ENCODE measurements around the gene USH1G.

Gene USH1G

GRCh38 chr17:74968361-74968780, 45.3 kb upstream of the USH1G start:
- TF ChIP-seq CTCF (IDR thresholded peaks at IDR 0.05; ENCODE audit: control extremely low read depth, extremely low read depth, low read depth, missing control alignments), result no peak
- no peak for DNase-seq (ENCODE audit: extremely low spot score)
- ChIA-PET CTCF (interaction anchor here (0.9 to 12.8 kb wide), 6 partner anchors 6 to 233 kb away, joined by 3 to 148 read pairs (median 13); partner anchors contain the start of gene MRPL58), POLR2A (interaction anchor here (0.6 kb wide), 1 partner anchor 1377 kb away, joined by 4 read pairs; no protein-coding TSS in a partner anchor)

GRCh38 chr17:74964988-74965622, 42.0 kb upstream of the USH1G start:
- no peak for TF ChIP-seq CTCF (IDR thresholded peaks at IDR 0.05; ENCODE audit: control extremely low read depth, extremely low read depth, low read depth, missing control alignments)
- DNase-seq (ENCODE audit: extremely low spot score), result no peak
- ChIA-PET POLR2A (no interaction called here), CTCF (interaction anchor here (1.2 to 16.9 kb wide), 4 partner anchors 10 to 236 kb away, joined by 3 to 390 read pairs (median 131); partner anchors contain the start of genes CDR2L, HID1, OTOP2 and OTOP3)

GRCh38 chr17:74964246-74964761, 41.2 kb upstream of the USH1G start:
- no peak for DNase-seq (ENCODE audit: extremely low spot score)
- TF ChIP-seq CTCF (IDR thresholded peaks at IDR 0.05; ENCODE audit: control extremely low read depth, extremely low read depth, low read depth, missing control alignments), result no peak
- ChIA-PET POLR2A (no interaction called here), CTCF (interaction anchor here (0.9 to 16.9 kb wide), 7 partner anchors 10 to 237 kb away, joined by 3 to 390 read pairs (median 138); partner anchors contain the start of genes HID1, MRPL58, OTOP2 and OTOP3)

GRCh38 chr17:74963656-74964055, 40.6 kb upstream of the USH1G start:
- ChIA-PET CTCF (interaction anchor here (0.8 to 16.9 kb wide), 9 partner anchors 11 to 241 kb away, joined by 3 to 390 read pairs (median 114); partner anchors contain the start of genes HID1, MRPL58, OTOP2 and OTOP3), POLR2A (no interaction called here)
- TF ChIP-seq CTCF (IDR thresholded peaks at IDR 0.05; ENCODE audit: control extremely low read depth, extremely low read depth, low read depth, missing control alignments), result no peak
- DNase-seq (ENCODE audit: extremely low spot score), result no peak

GRCh38 chr17:74962622-74963394, 39.8 kb upstream of the USH1G start:
- TF ChIP-seq CTCF (IDR thresholded peaks at IDR 0.05; ENCODE audit: control extremely low read depth, extremely low read depth, low read depth, missing control alignments), result no peak
- POLR2A ChIA-PET, result no interaction called here
- DNase-seq (ENCODE audit: extremely low spot score), result no peak
- CTCF ChIA-PET, result interaction anchor here (1.0 to 16.9 kb wide), 34 partner anchors 9 to 449 kb away, joined by 3 to 390 read pairs (median 12); partner anchors contain the start of genes CDR2L, FDXR, HID1 and MIF4GD

- ChIA-PET POLR2A (no interaction called here), CTCF (interaction anchor here (0.7 to 16.9 kb wide), 64 partner anchors 8 to 787 kb away, joined by 3 to 390 read pairs (median 5); partner anchors contain the start of genes CDR2L, FDXR, GRB2 and HID1)
- peak; percentile 74 for TF ChIP-seq CTCF (IDR thresholded peaks at IDR 0.05; ENCODE audit: control extremely low read depth, extremely low read depth, low read depth, missing control alignments)
- DNase-seq (ENCODE audit: extremely low spot score), result peak; percentile 87
Observed at GRCh38 chr17:74961657-74962350, 38.7 kb upstream of the USH1G start.
